Tibial nerve (tissue), 4 donors: Measurements from ENCODE around the gene TRMT2A.

Experiments
- EP300 ChIP-seq, 2 donors: sonication (generic); formaldehyde crosslinking; IDR thresholded peaks; one replicate each; pipeline ENCODE4 v1.6.1; 2017; ENCODE audit warnings: antibody characterized with exemption in 2 of 2, mild to moderate bottlenecking in 1 of 2
- POLR2A ChIP-seq, 2 donors: fragments of 450-650 bp; IDR thresholded peaks; one replicate each; pipeline ENCODE4 v1.6.1; 2017; ENCODE audit warnings: antibody characterized with exemption in 2 of 2, mild to moderate bottlenecking in 2 of 2, moderate library complexity in 2 of 2
- TF ChIP-seq, protein P1 (sequence below), 5 experiments: fragments of 200-600 bp in 3 of 5; fragments of 450-650 bp in 2 of 5; sonication (generic) in 3 of 5; IDR thresholded peaks; one replicate each; pipeline ENCODE4 v1.5.1; 2016 to 2019; ENCODE audit warnings: antibody characterized with exemption in 5 of 5, mild to moderate bottlenecking in 3 of 5, moderate library complexity in 2 of 5

DNA sequence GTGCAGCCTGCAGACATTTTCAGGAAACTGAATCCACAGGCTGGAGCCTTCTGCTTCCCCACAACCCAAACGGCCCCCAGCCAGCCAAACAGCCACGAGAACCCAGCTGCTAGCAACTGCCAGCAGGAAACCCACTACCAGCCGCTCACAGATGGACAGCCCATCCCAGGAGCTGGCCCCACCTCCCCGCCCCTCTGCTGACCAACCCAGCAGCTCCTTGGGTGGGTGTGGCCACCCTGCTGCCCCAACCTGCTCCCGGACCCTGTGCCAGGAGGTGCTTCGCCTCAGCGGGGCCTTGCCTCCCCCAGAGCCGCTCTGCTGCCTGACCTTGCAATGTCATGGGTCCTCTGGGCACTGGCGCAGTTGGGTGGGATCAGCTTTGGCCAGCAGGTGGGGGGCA is 42.0 kb upstream of the TRMT2A start:
- TF ChIP-seq, protein P1, sequence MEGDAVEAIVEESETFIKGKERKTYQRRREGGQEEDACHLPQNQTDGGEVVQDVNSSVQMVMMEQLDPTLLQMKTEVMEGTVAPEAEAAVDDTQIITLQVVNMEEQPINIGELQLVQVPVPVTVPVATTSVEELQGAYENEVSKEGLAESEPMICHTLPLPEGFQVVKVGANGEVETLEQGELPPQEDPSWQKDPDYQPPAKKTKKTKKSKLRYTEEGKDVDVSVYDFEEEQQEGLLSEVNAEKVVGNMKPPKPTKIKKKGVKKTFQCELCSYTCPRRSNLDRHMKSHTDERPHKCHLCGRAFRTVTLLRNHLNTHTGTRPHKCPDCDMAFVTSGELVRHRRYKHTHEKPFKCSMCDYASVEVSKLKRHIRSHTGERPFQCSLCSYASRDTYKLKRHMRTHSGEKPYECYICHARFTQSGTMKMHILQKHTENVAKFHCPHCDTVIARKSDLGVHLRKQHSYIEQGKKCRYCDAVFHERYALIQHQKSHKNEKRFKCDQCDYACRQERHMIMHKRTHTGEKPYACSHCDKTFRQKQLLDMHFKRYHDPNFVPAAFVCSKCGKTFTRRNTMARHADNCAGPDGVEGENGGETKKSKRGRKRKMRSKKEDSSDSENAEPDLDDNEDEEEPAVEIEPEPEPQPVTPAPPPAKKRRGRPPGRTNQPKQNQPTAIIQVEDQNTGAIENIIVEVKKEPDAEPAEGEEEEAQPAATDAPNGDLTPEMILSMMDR (IDR thresholded peaks at IDR 0.05): no peak
- TF ChIP-seq POLR2A (IDR thresholded peaks at IDR 0.05) (no peak), EP300 (IDR thresholded peaks at IDR 0.05) (no peak)
